GM19397 (cell line): ENCODE results near the gene APOA5.
"Not testable (repeated sequence)": the region's sequence is repeated elsewhere in the genome, so short reads cannot be mapped to it uniquely, and the experiment has no call there.

Source experiments
- ATAC-seq: cut with Tn5 transposase; IDR thresholded peaks from one replicate; pipeline ENCODE4 v1.9.1; 2021; ENCODE audit warnings: mild to moderate bottlenecking, moderate library complexity; ENCODE audit not compliant: unreplicated experiment

Gene APOA5

DNA sequence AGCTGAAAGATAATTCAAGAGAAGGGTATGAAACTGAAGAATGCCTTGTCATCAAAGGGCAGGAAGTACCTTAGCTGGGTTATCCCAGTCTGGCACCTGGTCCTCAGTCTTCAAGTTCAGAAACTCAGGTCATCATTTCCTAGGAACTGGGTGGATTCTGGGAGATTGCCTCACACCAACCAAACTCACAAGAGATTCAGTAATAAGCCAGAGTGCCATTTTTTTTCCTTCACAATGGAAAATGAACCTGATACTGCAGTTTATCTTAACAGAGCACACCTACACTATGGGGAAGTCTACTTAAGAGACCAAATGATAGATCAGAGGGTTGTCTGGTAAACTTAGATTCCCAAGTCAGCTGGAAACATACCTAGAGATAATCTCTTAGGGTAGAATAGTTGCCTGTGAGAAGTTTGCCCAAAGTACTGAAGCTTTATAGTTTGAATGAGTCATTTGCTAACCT is 15.1 kb downstream of the APOA5 start:
- ATAC-seq, result no peak

DNA sequence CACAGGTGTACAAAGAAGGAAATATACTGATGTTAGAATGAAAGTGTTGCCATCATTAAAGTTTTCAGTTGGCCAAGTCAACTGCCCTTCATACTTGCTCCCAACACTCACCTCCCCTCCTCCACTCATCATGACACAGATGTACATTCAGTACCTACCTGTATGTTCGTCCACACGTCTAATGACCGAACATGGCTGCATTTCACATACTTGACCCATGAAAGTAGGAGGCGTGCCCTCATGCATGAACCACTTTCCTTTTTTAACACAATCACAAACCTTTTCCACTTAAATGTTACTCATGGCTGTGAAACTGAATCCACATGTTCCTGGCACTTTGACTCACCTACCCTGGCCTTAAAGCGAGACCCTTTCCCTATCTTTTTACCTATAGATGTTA is 15.7 kb downstream of the APOA5 start:
- ATAC-seq, result no peak

DNA sequence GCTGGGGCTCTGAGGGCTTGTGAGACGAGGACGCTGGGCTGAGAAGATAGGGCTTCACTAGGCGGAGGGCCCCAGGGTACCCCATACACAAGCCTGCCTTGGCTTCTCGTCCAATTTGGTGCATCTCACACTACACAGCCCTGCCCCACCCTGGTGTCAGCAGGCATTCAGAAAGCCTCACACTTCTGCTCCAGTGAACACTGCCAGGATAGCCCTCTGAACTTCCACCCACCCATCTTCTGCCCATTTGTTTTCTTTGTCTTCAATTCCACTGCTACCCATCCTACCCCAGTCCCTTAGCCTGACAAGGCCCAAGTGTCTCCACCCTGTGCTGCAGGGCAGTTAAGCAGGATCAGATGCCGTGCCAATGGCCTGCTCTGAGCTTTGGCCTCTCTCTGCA is 17.0 kb downstream of the APOA5 start:
- no peak for ATAC-seq

DNA sequence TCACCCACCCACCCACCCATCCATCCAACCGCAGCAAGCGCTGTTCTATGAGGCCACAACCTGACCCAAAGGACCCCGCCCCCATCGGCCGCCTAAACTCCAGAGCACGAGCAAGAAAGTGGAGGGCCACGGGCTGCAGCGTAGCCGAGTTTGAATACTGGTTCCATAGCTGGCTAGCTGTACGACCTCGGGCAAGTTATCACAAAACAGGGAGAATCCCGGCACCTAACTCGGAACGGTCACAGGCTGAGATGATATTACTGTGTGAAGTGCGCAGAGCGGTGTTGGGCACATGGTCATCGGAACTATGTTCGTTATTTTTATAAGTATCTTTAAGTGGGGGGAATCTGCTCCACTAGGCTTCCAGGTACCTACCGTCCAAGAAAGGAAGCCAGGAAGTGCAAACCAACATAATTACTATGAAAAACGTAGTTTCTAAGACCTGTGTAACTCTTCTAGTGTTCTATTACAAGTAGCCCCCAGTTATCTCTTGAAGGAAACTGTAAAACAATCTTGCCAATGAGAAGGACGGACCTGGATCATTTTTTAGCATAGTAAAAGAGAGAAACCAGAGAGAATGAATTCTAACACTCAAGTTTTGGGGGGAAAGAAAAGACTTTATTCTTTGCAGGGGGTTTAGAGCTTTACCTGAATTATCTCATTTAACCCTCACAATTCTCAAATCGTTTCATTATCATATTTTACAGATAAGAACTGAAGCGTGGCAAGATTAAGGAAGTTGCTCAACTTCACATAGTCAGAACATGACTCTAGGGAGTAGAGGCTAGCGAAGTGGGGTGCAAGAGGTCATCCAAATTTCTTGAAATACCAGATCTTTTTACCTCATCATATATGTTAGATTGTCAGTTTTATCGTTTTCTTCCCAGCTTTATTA is 18.2 kb downstream of the APOA5 start:
- ATAC-seq, result peak; percentile 40

DNA sequence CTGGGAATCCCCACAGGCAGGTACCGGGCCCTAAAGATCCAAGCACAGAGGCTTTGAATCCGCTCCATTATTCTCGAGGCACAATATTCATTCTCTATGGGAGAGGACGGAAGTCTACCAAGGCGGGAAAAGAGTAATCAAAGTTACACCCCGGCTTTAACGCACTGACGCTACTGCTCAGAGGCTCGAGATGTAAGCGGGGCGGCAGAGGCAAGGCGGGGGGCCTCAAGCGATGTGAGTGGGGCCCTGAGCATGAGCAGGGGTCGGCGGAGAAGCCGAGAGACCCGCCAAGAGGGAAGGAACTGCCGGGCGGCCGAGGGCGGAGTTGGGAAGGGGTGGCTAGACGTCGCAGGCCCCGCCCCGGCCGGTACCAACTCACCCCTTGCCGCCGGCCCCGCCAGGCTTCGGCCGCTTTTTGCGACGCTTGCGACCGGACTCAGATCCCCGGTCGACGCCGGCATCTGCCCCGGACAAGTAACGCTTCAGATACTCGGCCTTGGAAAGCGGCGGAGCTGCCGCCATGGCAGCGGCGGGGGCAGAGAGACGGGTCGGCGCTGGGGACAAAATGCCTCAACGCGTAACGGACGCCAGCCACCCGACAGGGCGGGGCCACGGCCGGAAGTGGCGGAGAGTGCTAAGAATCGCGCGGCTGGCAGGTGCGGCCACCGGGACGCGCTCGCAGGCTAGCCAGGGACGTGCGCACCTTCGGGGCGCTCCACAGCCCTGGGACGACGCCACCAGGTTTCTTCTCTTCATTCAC is 19.1 kb downstream of the APOA5 start, which contains the start of gene BUD13:
BUD13 (minus strand) TSS at position 545 of the 760 bp plus-strand sequence; CDS start at position 522, 23 bp downstream.
- ATAC-seq, result peak; percentile 83

DNA sequence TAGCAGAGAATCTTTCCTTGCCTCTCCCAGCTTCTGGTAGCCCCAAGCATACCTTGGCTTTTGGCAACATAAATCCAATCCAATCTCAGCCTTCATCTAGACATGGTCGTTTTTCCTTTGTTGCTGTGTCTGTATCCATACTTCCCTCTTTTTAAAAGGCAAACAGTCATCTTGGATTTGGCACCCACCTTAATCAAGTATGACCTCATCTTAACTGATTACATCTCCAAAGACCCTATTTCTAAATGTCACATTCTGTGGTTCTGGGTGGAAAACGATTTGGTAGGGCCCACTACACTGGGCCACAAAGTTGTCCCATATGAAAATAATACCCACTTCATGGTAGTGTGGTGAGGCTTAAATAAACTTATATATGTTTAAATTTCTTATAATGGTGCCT is 19.7 kb downstream of the APOA5 start:
- ATAC-seq, result no peak

DNA sequence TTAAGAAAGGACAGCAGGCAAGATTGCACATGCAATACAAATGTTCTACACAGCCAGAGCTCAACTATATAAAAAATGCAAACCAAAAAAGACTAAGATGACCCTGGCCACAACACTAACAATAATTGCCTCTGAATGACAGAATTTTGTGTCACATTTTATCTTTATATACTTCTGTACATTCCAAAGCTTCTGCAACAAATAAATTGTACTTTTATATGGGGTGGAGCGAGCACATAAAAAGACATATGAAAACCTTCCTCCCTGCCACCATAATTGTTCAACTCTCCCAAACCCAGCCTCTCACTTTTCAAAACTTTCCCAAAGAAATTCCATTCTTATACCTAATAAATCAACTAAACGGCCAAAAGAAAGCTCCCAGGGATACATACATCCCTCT is 29.5 kb downstream of the APOA5 start:
- no peak for ATAC-seq

DNA sequence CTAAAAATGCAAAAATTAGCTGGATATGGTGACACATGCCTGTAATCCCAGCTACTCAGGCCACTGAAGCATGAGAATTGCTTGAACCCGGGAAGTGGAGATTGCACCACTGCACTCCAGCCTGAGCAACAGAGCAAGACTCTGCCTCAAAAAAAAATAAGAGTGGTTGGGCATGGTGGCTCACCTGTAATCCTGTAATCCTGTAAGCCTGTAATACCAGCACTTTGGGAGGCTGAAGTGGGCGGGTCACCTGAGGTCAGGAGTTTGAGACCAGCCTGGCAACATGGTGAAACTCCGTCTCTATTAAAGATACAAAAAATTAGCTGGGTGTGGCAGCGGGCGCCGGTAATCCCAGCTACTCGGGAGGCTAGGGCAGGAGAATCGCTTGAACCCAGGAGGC is 35.6 kb downstream of the APOA5 start:
- not testable (repeated sequence) for ATAC-seq

DNA sequence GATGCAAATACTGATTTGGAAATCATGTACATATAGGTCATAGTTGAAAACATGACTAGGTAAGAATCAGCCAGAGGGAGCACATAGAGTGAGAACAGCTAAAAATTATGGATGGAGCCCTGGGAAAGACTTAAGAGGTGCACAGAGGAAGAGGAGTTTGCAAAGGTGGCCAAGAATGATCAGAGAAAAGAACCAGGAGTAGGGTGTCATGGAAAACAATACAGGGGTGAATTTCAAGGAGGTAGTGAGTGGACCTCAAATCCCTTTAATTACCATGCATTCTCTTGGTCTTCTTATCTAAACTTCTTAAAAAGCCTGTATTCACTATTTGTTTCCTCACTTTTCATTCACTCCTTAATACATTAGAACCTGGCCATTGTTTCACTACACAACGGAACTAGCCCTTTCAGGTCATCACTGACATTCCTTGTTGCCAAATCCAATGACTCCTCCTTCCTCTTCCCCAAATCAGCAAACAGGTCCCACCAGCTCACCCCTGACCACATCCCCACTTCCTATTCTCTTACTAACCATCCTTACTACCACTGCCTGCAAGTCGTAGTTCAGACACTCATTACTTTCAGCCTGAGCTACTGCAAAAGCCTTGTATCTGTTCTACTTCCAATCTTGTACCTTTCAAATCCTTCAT is 41.5 kb downstream of the APOA5 start:
- no peak for ATAC-seq

DNA sequence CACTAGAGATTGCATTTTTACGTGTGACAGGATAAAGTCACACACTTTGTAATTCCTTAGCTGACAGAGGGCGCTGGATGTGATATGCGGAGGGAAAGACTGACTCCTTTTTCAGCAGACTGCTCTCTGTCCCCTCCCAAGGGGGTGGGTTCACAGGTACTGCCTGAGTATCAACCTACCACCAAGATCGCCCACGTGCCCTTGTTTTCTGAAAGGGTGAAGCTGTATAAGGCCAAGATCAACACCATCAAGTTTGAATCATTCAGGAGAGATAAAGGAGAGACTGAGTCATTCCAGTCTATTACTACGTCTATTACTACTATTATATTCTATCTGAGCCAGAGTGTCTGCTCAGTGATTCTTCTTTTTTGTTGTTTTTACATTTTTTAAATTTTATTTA is 49.6 kb downstream of the APOA5 start:
- no peak for ATAC-seq

DNA sequence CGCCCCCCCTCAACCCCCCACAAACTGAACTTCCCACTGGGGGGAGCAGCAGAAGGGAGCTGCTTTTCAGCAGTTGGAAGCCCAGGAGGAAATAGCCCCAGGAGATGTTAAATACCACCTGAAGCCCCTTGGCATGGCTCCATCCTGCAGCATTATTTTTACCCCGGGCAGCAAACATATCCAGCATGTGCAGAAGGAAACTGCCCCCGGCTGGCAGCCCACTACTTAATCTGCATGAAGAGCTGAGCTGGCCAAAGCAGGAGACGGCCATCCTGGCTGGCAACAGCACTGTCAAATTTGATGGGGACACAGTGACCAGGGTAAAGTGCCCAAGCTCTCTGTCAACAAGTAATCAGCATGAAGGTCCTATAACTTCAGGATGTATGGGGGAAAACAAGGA is 50.9 kb downstream of the APOA5 start:
- ATAC-seq, result no peak
